A673 (cell line): ENCODE measurements around the gene SKA2.

Source experiments
- CTCF ChIP-seq: fragments of 300-800, 200-600 bp; sonication (generic); conservative IDR thresholded peaks from 2 replicates; pipeline ENCODE4 v1.5.1; 2017; ENCODE audit warnings: low read depth, mild to moderate bottlenecking, antibody characterized with exemption, low read length, moderate library complexity, mixed read lengths
- EZH2 ChIP-seq: fragments of 200-600 bp; sonication (generic); IDR thresholded peaks from 2 replicates; pipeline ENCODE4 v1.6.1; 2017; ENCODE audit warnings: borderline replicate concordance, low read depth, mild to moderate bottlenecking, mixed read lengths, antibody characterized with exemption, low read length; ENCODE audit not compliant: poor library complexity, severe bottlenecking

- TF ChIP-seq CTCF (no peak), EZH2 (no peak)
Observed at GRCh38 chr17:59178266-59178985, 23.4 kb upstream of the SKA2 start.
